ENCODE results near the gene RPL9.

DNA sequence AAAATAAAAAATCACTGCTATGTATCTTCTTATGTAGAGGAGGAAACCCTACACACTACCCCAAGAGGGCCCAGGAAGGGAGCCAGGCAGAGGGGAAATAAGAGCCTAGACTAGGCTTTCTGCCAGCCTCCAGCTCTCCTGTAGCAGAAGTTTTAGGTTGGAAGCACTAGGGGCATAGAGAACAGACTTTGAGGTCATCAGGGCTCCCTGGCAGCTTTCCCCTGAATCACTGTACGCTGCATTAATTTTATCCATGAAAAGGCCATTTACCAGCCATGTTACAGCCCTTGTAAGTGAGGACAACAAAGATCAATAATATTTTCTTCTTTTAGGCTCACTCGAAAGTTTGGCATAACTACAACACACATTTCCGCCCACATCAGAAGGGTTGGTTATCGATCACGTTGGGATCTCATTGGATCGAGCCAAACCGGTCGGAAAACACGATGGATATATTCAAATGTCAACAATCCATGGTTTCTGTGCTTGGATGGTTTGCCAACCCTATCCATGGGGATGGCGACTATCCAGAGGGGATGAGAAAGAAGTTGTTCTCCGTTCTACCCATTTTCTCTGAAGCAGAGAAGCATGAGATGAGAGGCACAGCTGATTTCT, 24.7 kb downstream of the RPL9 start:
- TF ChIP-seq POLR2A (IDR thresholded peaks at IDR 0.05) = no peak
- TF ChIP-seq, protein P1, sequence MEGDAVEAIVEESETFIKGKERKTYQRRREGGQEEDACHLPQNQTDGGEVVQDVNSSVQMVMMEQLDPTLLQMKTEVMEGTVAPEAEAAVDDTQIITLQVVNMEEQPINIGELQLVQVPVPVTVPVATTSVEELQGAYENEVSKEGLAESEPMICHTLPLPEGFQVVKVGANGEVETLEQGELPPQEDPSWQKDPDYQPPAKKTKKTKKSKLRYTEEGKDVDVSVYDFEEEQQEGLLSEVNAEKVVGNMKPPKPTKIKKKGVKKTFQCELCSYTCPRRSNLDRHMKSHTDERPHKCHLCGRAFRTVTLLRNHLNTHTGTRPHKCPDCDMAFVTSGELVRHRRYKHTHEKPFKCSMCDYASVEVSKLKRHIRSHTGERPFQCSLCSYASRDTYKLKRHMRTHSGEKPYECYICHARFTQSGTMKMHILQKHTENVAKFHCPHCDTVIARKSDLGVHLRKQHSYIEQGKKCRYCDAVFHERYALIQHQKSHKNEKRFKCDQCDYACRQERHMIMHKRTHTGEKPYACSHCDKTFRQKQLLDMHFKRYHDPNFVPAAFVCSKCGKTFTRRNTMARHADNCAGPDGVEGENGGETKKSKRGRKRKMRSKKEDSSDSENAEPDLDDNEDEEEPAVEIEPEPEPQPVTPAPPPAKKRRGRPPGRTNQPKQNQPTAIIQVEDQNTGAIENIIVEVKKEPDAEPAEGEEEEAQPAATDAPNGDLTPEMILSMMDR (IDR thresholded peaks at IDR 0.05) = no peak
